GM13976 (cell line): ENCODE data around the gene PHF21A.
"Not testable (repeated sequence)": the region's sequence is repeated elsewhere in the genome, so short reads cannot be mapped to it uniquely, and the experiment has no call there.

Source experiments
- DNase-seq: peaks from one replicate; pipeline ENCODE4 v3.0.0; 2012; ENCODE audit warnings: low spot score
- CTCF ChIP-seq: IDR thresholded peaks from 2 replicates; pipeline ENCODE4 v1.5.1; 2012; ENCODE audit warnings: borderline replicate concordance, mild to moderate bottlenecking; ENCODE audit not compliant: insufficient read depth; ENCODE audit errors: extremely low read depth, missing control alignments, control extremely low read depth
- in situ Hi-C: fragments of 300-500 bp; cut with MboI; formaldehyde crosslinking; loops from one replicate; pipeline ENCODE4 v1.12.0; 2022; ENCODE audit warnings: low sequenced_read_pairs, mixed read lengths, inconsistent platforms; ENCODE audit not compliant: unreplicated experiment

Gene PHF21A

DNA sequence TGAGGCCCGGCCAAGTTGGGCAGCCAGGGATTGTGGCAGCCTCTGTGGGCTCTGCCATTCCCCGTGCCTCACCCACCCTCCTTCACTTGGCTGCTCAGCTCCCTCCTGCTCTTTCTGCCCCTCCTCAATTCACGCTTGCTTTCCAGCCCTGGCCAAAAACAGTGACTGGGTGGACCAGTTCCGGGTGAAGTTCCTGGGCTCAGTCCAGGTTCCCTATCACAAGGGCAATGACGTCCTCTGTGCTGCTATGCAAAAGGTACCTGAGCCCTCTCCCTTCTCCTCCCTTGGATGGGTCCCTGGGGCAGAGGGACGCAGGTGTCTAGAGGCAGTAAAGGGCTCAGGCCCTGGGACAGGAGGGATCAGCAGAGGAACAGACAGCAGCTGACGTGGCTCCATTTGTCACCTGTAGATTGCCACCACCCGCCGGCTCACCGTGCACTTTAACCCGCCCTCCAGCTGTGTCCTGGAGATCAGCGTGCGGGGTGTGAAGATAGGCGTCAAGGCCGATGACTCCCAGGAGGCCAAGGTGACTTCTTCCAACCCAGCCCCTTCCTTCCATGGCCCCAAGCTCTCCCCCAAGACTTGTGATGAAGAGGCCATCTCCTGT lies 216.8 kb downstream of the PHF21A start:
- no peak for DNase-seq
- in situ Hi-C loops: no loop called here
- no peak for TF ChIP-seq CTCF

- DNase-seq: no peak
- in situ Hi-C loops: no loop called here
- no peak for TF ChIP-seq CTCF
These were observed 218.5 kb downstream of the PHF21A start for GRCh38 chr11:45902452-45903380.

DNA sequence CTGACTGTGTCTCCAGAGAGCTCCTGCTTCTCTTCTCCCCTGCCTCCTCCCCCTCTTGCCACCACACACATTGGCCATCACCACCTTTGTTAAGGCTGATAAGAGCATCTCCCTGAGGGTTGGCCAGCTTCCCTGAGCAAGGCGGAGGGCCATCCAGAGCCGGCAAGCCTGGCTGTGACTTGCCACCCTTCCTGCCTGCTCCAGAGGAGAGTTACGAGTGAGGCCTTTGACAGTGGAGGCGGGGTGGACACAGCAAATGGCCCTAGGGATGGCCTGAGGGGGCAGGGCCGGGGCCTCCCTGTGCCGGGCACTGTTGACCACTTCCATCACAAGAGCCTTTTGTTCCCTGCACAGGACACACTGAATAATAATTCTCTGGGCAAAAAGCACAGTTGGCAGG lies 219.6 kb downstream of the PHF21A start:
- DNase-seq: no peak
- in situ Hi-C loops: no loop called here
- no peak for TF ChIP-seq CTCF

DNA sequence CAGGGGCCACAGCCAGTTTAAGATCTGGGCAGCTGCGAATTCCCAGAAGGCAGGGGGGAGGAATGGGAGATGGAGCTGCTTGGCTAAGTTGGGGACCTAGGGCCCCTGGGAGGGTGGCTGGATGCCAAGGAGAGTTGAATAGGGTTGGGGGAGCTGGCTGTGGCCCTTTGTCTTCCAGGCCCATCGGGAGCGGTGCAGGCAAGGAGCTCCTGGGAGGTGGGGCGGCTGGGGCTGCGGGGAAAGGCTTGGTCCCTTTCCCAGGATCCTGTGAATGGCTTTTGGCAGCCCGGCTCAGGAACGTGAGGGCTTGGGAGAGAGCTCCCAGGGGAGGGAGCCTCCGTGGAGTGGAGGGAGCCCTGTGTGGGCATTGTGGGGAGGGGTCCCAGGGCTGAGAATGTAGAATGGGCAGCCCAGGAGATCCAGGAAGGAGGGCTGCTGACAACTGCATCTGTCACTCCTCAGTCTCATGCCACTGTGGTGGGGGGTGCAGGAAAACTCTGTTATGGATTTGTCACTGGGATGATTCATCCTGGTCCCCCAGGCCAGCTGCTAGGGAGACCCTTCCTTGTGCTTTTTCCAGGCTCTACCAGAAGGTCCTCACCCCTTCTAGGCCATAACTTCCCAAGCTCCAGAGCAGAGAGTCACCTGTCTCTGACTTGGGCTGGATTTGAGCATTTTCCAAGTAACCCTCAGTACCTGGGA lies 220.2 kb downstream of the PHF21A start:
- in situ Hi-C loops: no loop called here
- DNase-seq: no peak
- no peak for TF ChIP-seq CTCF

GRCh38 chr11:45900175-45900800 lies 221.0 kb downstream of the PHF21A start:
- DNase-seq, in situ Hi-C loops: not testable (repeated sequence)

DNA sequence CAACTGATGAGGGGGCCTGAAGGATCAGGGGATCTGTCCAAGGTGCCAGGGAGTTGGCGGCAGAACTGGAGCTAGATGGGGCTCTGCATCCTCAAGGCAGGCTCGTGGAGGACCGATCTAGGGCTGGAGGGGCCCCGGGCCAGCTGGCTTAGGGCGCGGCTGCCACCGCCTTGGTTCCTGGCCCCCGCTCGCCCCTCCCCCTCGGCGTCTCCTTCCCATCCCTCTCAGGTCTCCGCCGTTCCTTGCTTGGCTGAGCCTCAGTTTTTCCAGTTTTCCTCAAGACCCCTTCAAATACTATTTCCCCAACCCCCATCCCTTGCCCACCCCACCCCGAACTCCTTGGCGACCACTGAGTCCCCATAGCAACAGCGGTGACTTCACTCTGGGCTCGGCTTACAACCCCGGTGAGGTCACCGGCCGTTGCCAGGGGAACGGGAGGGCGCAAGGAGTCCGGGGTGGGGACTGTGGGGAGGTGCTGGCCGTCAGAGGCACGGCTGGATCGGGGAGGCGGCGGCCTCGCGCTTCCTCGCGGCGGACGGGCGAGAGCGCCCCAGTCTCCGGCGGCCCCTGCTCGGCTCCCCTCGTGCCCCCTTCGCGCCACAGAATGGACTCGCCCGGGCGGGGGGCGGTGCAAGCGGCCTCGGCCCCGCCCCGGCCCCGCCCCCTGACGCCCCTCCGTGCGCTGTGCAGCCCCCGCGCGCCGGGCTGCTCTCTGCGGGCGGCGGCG lies 221.6 kb downstream of the PHF21A start:
- DNase-seq: peak; percentile 92
- in situ Hi-C loops: no loop called here
- no peak for TF ChIP-seq CTCF
